Dendritic cell treated with granulocyte-macrophage colony-stimulating factor and Interleukin-4, amounts not matched to agents 40 ng/mL and 50 ng/mL, for 4 days (primary cell): Measurements from ENCODE around the gene ZMAT3.
"Not testable (repeated sequence)": the region's sequence is repeated elsewhere in the genome, so short reads cannot be mapped to it uniquely, and the experiment has no call there.

Experiments used
- H3K27ac Mint-ChIP-seq: one replicate; pipeline ENCODE4 v1.8.0; 2022; ENCODE audit warnings: mild to moderate bottlenecking, mixed read lengths
- H3K27me3 Mint-ChIP-seq: one replicate; pipeline ENCODE4 v1.8.0; 2022; ENCODE audit warnings: mild to moderate bottlenecking, mixed read lengths
- H3K36me3 Mint-ChIP-seq: one replicate; pipeline ENCODE4 v1.8.0; 2022; ENCODE audit warnings: low read depth, mixed read lengths
- H3K4me1 Mint-ChIP-seq: one replicate; pipeline ENCODE4 v1.8.0; 2022; ENCODE audit warnings: low read depth, mixed read lengths
- H3K4me3 Mint-ChIP-seq: one replicate; pipeline ENCODE4 v1.8.0; 2022; ENCODE audit warnings: mild to moderate bottlenecking, moderate library complexity, mixed read lengths
- H3K9me3 Mint-ChIP-seq: one replicate; pipeline ENCODE4 v1.8.0; 2022; ENCODE audit warnings: mixed read lengths
- intact Hi-C: fragments of 100-400 bp; cut with micrococcal nuclease; formaldehyde crosslinking; loops from one replicate; pipeline ENCODE4 v1.15.0; 2022

The ZMAT3 gene, protein sequence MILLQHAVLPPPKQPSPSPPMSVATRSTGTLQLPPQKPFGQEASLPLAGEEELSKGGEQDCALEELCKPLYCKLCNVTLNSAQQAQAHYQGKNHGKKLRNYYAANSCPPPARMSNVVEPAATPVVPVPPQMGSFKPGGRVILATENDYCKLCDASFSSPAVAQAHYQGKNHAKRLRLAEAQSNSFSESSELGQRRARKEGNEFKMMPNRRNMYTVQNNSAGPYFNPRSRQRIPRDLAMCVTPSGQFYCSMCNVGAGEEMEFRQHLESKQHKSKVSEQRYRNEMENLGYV

DNA sequence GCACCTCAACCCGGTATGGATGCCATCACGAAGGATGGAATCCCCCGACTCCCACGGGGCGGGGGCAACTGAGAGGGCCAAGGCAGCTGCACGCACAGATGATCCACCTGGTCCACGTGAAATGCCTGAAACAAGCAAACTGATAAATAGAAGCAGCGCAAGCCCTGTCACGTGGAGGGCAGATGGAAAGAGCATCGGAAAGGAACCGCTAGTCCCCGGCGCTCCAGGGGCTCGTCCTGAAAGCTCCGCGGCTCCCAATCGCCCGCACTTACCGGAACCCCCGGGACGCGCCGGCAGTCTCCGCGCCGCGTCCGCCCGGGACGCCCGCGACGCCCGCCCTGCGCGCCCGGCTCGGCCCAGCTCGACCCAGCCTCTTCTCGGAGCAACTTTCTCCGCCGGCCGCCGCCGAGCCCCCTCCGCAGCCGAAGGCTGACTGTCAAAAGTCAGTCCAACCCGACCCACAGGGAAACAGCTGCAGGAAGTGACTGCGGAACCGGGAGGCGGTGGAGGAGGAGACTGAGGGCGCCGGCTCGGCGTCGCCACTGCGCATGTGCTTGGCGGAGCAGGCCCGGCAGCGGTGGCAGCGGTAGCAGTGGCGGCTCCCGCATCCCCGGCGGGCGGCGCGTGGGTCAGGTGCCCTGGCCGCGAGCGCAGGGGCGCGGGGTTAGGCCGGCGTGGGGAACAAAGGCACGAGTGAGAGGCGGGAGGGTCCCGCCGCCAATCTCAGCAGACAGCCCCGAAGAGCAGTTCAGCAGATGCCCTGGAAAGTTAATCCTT is at the start of gene ZMAT3:
Gene ZMAT3 (minus strand): TSS at position 487 of the 777 bp plus-strand sequence. CDS start 4,057 bp downstream, outside the sequence.
- intact Hi-C loops: loop anchor here (1.0 to 5.0 kb wide), 2 partner anchors 54 to 76 kb away; no protein-coding TSS in a partner anchor
- Mint-ChIP-seq H3K4me3 (peak within 1 kb of the TSS; percentile 93), H3K27ac (peak within 1 kb of the TSS; percentile 88), H3K27me3 (peaks cover 2% of the 10 kb centered on the region), H3K9me3 (no peaks in the 10 kb centered on the region), H3K4me1 (peaks cover 16% of the 10 kb centered on the region), H3K36me3 (peaks cover 26% of the 10 kb centered on the region)

DNA sequence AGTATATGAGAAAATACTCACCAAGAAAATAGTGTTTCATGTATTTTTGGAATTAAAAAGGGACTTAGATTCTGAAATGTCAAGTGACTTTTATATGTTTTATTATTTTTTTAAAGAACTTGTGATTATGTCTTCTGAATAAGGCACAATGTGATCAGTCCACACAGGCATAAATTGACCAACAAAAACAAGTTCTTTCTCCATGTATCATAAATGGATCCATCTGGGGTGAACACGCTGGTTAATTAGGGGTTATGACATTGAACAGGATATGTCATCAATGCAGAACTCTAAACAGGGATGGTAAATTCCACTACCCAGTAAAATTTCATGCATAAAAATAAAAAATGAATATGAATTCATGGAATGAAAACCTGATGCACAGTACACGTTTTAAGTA is 45.2 kb upstream of the ZMAT3 start:
- no peaks in the 10 kb centered on the region for H3K27me3 Mint-ChIP-seq
- peaks cover 6% of the 10 kb centered on the region for H3K9me3 Mint-ChIP-seq
- no peaks in the 10 kb centered on the region for H3K4me1 Mint-ChIP-seq
- no peak overlapping the region for H3K27ac Mint-ChIP-seq
- intact Hi-C loops: no loop called here
- no peak overlapping the region for H3K4me3 Mint-ChIP-seq
- H3K36me3 Mint-ChIP-seq: no peaks in the 10 kb centered on the region

DNA sequence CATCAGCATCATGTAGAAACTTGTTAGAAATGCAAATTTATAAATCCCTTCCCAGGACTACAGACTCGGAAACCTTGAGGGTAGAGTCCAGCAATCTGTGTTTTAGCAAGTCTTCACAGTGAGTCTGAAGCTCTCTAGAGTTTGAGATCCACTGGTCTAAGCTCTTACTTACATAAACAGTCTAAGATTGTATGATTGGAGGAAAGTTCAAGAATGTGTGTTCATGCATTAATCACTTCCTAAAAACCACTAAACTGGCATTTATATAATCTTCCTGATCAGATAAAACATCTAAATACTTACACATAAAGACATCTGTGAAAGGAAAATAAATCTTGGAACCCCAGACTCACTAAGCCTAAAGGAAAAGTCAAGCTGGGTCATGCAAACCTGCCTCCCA is 43.8 kb upstream of the ZMAT3 start:
- H3K4me1 Mint-ChIP-seq, H3K27me3 Mint-ChIP-seq, H3K9me3 Mint-ChIP-seq, H3K36me3 Mint-ChIP-seq, H3K27ac Mint-ChIP-seq, H3K4me3 Mint-ChIP-seq, intact Hi-C loops: not testable (repeated sequence)

DNA sequence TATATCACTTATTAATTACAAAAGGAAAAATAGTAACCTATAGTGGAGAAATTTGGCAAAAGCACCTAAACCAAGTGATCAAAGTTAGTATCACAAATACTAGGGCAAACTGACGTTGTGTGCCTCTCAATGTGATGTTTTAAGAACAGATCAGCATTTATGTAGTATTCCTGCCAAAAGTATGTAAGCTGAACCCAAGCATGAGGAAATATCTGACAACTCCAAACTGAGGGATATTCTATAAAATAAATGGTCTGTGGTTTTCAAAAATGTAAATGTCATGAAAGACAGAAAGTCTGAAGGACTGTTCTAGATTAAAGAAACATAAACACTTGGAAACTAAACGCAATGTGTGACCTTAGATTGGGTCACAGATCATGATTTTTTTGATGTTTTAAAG is 42.3 kb upstream of the ZMAT3 start:
- Mint-ChIP-seq H3K4me1 (no peaks in the 10 kb centered on the region), H3K36me3 (no peaks in the 10 kb centered on the region), H3K27ac (no peak overlapping the region), H3K27me3 (no peaks in the 10 kb centered on the region), H3K4me3 (no peak overlapping the region), H3K9me3 (peaks cover 6% of the 10 kb centered on the region)
- intact Hi-C loops: no loop called here

DNA sequence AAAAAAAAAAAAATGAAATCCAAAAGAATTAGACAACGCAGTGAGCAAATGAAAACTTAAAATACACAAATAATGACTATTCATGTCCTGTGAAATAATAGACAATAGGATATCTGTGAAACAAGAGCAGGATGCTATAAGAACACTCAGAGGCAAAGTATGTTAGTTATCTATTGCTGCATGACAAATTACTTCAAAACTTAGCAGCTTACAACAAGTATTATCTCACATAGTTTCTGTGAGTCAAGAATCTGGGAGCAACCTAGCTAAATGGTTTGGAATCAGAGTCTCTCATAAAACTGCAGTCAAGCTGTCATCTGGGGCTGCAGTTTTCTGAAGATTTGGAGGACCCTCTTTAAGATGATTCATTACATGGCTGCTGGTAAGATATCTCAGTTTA is 36.5 kb upstream of the ZMAT3 start:
- peaks cover 6% of the 10 kb centered on the region for H3K9me3 Mint-ChIP-seq
- no peak overlapping the region for H3K27ac Mint-ChIP-seq
- H3K36me3 Mint-ChIP-seq: no peaks in the 10 kb centered on the region
- no peak overlapping the region for H3K4me3 Mint-ChIP-seq
- no peaks in the 10 kb centered on the region for H3K4me1 Mint-ChIP-seq
- intact Hi-C loops: no loop called here
- H3K27me3 Mint-ChIP-seq: no peaks in the 10 kb centered on the region

DNA sequence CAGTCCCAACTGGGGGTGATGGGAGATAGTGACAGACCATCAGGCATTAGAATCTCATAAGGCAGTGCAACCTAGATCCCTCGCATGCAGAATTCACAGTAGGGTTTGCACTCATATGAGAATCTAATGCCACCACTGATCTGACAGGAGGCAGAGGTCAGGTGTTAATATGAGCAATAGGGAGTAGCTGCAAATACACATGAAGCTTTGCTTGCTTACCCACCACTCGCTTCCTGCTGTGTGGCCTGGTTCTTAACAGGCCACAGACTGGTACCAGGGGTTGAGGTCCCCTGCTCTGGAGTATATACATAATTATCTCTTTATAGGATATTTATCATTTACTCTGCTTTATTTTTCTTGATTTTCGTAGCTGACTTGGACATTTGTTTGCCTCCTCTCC is 36.0 kb upstream of the ZMAT3 start:
- intact Hi-C loops: no loop called here
- no peaks in the 10 kb centered on the region for H3K36me3 Mint-ChIP-seq
- peaks cover under 1% of the 10 kb centered on the region for H3K9me3 Mint-ChIP-seq
- H3K27me3 Mint-ChIP-seq: no peaks in the 10 kb centered on the region
- H3K4me1 Mint-ChIP-seq: no peaks in the 10 kb centered on the region
- H3K4me3 Mint-ChIP-seq: no peak overlapping the region
- H3K27ac Mint-ChIP-seq: no peak overlapping the region

DNA sequence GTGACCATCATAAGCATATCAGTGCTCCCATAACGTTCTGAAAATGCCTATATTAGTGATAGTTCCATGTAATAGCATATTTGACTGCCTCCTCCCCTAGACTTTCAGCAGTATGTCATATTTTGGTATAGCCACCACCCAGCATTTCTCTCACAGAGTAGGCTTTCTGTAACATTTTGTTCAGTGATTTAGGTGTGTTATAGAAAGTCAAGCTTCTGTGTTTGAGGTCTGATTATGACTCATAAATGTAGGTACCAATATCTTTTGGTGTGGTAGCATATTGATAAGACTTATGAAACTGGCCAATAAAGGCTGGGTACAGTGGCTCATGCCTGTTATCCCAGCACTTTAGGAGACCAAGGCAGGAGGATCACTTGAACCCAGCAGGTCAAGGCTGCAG is 34.3 kb upstream of the ZMAT3 start:
- intact Hi-C loops: loop anchor here (1.0 kb wide), 1 partner anchor 210 kb away; no protein-coding TSS in a partner anchor
- H3K27me3 Mint-ChIP-seq: no peaks in the 10 kb centered on the region
- H3K9me3 Mint-ChIP-seq: no peaks in the 10 kb centered on the region
- no peak overlapping the region for H3K4me3 Mint-ChIP-seq
- H3K36me3 Mint-ChIP-seq: no peaks in the 10 kb centered on the region
- no peaks in the 10 kb centered on the region for H3K4me1 Mint-ChIP-seq
- H3K27ac Mint-ChIP-seq: no peak overlapping the region

DNA sequence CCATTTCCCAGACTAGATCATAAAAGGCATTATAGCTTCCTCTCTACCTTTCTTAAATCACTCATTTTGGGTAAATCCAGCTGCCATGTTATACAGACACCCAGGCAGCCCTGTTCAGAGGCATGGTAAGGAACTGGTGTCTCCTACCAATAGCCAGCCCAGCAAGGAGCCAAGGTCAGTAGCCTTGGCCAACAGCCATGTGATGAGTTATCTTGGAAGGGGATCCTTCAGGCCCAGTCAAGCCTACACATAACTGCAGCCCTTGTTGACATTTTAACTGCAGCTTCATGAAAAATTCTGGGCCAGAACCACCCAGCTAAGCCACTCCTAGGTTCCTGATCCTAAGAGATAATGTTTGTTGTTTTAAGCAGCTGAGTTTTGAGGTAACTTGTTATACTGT is 29.0 kb upstream of the ZMAT3 start:
- Mint-ChIP-seq H3K27me3 (no peaks in the 10 kb centered on the region), H3K27ac (no peak overlapping the region), H3K4me3 (no peak overlapping the region), H3K36me3 (no peaks in the 10 kb centered on the region), H3K4me1 (no peaks in the 10 kb centered on the region), H3K9me3 (no peaks in the 10 kb centered on the region)
- intact Hi-C loops: no loop called here

DNA sequence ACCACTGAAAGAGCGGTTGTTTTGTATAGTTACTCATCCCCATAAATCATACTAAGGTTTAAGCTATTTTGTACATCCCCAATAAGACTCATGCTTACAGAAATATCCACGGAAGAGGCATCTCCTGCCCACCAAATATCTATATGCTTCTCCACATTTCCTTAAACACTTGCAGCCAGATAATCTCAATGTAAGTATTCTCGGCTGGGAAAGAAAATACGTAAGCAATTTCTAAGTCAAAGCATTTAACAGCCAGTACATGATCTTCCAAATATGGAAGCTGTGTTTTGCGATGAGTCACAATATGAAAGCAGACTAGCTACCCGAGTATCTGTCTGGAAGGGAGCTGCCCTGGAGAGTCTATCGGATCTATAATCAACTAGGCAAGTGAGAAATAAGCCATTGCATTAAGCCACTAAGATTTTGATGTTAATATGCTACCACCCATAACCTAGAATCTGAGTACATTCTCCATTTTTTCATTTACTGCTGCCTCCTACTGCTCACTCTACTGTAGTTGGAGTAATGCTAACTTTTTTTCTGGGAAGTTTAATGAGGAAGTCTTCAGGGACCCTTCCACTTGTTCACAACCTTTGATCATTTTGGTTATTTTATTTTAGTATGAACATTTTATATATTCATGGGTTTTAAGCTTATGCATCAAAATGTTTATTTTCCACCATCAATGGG is 26.9 kb upstream of the ZMAT3 start:
- intact Hi-C loops: no loop called here
- H3K27ac Mint-ChIP-seq: no peak overlapping the region
- H3K36me3 Mint-ChIP-seq: no peaks in the 10 kb centered on the region
- H3K4me3 Mint-ChIP-seq: no peak overlapping the region
- no peaks in the 10 kb centered on the region for H3K4me1 Mint-ChIP-seq
- H3K9me3 Mint-ChIP-seq: no peaks in the 10 kb centered on the region
- H3K27me3 Mint-ChIP-seq: no peaks in the 10 kb centered on the region

DNA sequence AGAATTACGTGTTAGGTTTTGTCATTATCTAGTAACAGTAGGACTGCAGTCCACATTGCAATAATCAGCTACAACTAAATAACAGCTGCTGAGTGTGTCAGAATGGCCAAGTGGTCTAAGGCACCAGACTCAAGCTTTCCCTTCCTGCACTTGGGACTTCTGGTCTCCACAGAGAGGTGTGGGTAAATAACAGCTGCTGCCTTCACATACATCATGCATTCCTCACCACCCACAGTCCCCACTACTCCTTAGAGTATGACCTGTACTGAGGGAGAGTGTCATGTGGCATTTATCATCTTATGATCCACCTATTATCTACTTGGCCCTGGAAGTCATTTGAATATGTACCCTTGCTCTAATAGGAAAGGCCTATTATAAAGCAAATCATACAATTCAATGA is 22.2 kb upstream of the ZMAT3 start:
- Mint-ChIP-seq H3K9me3 (no peaks in the 10 kb centered on the region), H3K36me3 (no peaks in the 10 kb centered on the region), H3K27me3 (no peaks in the 10 kb centered on the region), H3K4me3 (no peak overlapping the region), H3K4me1 (no peaks in the 10 kb centered on the region), H3K27ac (no peak overlapping the region)
- intact Hi-C loops: no loop called here

DNA sequence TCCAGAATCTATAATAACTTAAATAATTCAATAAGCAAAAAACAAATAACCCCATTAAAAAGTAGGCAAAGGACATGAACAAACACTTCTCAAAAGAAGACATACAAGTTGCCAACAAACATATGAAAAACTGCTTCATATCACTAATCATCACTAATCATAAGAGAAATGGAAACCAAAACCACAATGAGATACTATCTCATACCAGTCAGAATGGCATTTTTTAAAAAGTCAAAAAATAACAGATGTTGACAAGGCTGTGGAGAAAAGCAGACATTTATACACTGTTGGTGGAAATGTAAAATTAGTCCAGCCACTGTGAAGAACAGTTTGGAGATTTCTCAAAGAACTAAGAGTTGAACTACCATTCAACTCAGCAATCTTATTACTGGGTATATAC is 19.5 kb upstream of the ZMAT3 start:
- intact Hi-C loops: no loop called here
- no peak overlapping the region for H3K27ac Mint-ChIP-seq
- no peaks in the 10 kb centered on the region for H3K4me1 Mint-ChIP-seq
- no peaks in the 10 kb centered on the region for H3K27me3 Mint-ChIP-seq
- no peak overlapping the region for H3K4me3 Mint-ChIP-seq
- no peaks in the 10 kb centered on the region for H3K9me3 Mint-ChIP-seq
- no peaks in the 10 kb centered on the region for H3K36me3 Mint-ChIP-seq

DNA sequence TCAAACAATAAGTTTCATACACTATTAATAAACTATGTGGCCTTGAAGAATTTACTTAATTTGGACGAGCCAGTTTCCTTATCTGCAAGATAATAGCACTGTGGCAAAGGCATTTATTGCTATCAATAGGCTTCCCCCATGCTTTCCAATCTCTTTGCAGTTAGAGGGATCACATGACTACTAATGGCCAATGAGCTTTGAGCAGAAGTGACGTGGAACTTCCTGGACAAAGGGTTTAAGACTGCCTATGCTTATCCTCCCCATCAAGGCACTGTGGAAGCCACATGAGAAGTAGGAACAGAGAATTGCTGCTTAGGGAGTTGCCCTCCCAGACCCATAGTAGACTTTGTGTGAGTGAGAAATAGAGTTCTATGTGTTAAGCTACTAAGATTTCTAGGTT is 16.7 kb upstream of the ZMAT3 start:
- no peak overlapping the region for H3K4me3 Mint-ChIP-seq
- H3K27me3 Mint-ChIP-seq: no peaks in the 10 kb centered on the region
- H3K36me3 Mint-ChIP-seq: no peaks in the 10 kb centered on the region
- intact Hi-C loops: no loop called here
- H3K9me3 Mint-ChIP-seq: no peaks in the 10 kb centered on the region
- no peaks in the 10 kb centered on the region for H3K4me1 Mint-ChIP-seq
- no peak overlapping the region for H3K27ac Mint-ChIP-seq

DNA sequence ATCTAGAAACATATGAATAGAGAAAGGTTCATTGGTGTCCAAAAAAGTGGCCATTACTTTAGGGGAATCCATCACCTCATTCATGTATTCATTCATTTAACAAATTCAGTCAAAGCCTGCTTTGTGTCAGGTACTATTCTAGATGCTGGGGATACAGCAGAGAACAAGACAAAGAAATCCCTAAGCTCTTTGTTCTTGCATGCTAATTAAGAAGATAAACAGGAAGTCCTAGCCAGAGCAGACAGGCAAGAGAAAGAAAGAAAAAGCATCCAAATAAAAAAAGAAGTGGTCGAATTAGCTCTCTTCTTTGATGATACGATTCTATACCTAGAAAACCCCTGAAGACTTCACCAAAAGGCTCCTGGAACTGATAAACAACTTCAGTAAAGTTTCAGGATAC is 12.4 kb upstream of the ZMAT3 start:
- Mint-ChIP-seq H3K27ac (no peak overlapping the region), H3K4me3 (no peak overlapping the region), H3K27me3 (no peaks in the 10 kb centered on the region), H3K4me1 (no peaks in the 10 kb centered on the region), H3K9me3 (no peaks in the 10 kb centered on the region), H3K36me3 (no peaks in the 10 kb centered on the region)
- intact Hi-C loops: no loop called here

DNA sequence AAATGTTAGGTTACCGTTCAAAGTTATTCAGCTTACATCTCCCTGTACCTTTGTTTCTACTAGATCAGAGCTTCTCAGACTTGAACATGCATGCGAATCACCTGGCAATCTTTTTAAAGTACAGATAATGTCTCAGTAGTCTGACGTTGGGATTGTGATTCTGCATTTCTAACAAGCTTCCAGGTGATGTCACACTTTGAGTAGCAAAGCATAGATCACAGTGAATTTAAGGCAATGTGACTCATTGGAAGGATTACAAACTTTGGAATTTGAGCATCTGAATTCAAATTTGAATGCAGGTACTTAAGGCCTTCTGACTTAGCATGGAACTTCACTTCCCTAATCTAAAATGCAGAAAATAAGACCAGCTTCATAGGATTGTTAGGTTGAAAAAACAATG is 10.8 kb upstream of the ZMAT3 start:
- Mint-ChIP-seq H3K36me3 (no peaks in the 10 kb centered on the region), H3K4me1 (no peaks in the 10 kb centered on the region), H3K27me3 (no peaks in the 10 kb centered on the region), H3K27ac (no peak overlapping the region), H3K4me3 (no peak overlapping the region), H3K9me3 (no peaks in the 10 kb centered on the region)
- intact Hi-C loops: no loop called here
